GDM1 (cell line): ENCODE data around the gene KCNT2.
"Not testable (repeated sequence)": the region's sequence is repeated elsewhere in the genome, so short reads cannot be mapped to it uniquely, and the experiment has no call there.

Experiments
- DNase-seq: peaks from one replicate; lab custom pipeline; 2025; lab: John Stamatoyannopoulos, UW

Gene KCNT2

DNA sequence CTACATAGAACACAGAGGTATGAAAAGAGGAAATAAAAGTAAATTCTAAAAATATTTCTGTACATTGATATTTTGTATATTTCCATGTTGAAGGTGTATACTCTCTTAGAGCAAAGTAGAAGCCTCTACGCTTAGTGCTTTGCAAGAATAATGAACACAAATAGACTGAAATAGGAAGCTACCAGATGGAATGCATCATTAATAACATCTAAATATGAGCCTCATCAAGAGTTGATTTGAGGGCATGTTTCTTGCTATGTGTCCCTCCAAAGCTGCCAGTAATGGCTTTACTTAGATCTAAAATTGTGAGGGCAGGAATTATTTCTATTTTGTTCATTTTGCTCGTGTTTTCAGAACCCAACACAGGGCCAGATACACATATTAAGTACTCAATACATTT lies 94.4 kb downstream of the KCNT2 start:
- DNase-seq = no peak

DNA sequence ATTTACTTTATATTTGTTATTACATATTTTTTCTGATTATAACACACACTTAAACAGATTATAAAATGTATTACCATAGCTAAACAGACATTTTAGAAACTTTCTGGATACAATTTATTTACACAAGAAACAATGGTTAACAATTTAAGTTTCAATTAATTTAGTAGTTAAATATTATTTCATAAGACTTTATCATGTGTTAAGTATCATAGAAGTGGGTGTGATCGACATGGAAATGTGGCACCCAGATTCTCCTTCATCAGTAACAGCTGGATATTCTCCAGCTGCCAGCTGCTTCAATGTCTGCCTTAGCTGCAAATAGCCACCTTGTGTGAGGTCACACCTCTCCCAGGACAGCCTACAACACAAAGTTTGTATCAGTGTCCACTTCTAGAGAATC lies 97.8 kb downstream of the KCNT2 start:
- DNase-seq = no peak

DNA sequence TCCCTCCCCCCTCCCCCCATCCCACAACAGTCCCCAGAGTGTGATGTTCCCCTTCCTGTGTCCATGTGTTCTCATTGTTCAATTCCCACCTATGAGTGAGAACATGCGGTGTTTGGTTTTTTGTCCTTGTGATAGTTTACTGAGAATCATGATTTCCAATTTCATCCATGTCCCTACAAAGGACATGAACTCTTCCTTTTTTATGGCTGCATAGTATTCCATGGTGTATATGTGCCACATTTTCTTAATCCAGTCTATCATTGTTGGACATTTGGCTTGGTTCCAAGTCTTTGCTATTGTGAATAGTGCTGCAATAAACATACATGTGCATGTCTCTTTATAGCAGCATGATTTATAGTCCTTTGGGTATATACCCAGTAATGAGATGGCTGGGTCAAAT lies 104.0 kb downstream of the KCNT2 start:
- DNase-seq = not testable (repeated sequence)

DNA sequence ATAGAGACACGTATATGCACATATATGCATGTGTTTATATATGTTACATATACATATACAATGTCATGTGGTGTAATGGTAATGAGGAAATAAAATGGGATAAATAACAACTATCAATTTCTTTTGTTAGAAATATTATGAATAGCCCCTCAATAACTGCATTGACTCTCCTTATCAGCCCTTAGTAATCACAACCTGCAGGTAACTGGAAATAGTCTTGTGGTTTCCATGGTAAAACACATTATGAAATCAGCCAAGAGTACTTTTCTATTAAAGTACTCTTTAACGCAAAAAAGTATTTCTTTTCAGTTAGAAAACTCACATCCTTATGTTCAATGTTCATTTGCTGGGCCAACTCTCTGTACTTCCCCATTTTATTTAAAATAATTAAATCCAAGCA lies 105.8 kb downstream of the KCNT2 start:
- no peak for DNase-seq

DNA sequence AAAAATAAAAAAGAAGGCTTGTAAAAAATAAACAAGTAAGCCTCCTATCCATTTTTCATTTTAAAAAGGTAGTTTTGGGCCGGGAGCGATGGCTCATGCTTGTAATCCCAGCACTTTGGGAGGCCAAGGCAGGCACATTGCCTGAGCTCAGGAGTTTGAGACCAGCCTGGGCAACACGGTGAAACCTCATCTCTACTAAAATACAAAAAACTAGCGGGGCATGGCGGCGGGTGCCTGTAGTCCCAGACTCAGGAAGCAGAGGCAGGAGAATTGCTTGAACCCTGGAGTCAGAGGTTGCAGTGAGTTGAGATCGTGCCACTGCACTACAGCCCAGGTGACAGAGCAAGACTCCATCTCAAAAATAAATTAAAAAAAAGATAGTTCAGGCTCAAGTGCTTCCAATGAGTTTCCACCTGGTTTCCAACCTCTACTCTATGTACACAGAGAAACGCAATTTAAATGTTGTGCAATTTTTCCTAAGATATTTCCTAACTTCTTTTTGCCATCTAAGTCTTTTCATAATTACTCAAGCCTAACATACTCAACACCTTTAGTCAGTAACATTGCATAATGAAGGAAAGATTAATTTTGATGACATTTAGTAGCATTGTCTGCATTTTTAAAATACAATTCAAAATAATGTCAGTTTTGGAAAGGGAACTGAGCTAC lies 106.3 kb downstream of the KCNT2 start:
- no peak for DNase-seq

DNA sequence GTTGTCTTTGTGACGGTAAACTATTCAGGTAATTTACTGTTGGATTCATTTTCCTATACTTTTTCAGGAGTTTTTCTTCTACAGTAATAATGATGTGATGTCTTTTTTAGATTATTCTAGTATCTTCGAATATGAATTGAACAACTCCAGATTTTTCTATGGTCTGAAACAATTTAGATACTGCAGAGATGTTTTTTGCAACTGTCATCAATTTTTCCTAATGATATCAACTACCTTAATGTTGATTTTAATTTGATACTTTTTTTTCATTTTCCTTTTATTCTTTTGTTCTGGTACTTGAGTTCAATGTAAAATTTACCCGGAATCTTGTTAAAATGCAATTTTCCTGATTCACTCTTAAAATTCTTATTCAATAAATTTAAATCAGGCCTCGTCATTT lies 110.4 kb downstream of the KCNT2 start:
- DNase-seq = no peak

DNA sequence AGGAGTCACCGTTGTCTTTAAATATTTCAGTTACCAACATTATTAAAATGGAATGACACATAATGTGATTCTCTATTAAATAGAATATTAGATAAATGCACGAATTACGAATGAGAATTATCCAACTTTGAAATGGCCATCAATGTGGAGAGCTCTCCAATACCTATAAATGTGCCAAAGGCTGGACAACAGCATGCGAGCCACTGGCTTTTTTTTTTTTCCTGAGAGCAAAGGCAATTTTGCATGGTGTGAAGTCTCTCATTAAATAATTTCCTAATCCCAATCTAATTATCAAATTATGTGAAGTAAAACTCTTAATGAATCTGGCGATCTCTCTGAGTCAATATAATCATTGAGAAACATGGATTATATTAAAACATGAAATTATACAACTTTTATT lies 113.5 kb downstream of the KCNT2 start:
- DNase-seq = no peak

DNA sequence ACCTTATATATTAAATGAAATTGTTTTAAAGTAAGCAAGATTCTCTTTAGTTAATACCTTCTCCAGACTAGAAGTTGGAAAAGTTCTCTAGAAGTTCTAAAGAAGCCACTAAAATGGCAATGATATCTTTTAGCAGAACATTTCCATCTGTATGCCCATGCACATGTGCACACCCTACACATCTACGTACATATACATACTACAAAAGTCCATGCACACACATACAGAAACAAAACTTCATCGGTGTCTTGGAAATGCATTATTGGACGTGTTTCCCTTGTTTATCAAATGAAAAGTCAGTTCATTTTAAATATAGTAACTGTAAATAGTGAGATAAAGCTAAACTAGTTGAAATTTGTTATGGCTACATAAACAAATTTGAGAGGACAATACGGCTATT lies 114.4 kb downstream of the KCNT2 start:
- DNase-seq = no peak

DNA sequence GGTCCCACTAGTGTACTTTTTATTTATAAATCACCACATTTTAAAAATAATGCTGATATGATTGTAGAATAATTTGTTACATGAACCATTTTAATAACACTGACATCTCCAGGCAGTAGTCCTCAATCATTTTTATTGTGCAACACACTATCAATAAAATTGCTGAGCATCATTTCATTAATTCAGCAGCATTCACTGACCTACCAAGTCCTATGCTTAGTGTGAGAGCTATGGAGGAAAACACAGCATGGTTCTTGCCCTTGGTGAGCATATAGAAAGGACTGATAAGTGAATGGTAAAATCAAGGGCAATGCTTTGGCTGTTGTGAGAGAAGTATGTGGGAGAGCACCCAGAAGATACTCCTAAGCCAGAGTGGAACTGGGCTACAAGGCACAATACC lies 119.7 kb downstream of the KCNT2 start:
- DNase-seq = no peak

DNA sequence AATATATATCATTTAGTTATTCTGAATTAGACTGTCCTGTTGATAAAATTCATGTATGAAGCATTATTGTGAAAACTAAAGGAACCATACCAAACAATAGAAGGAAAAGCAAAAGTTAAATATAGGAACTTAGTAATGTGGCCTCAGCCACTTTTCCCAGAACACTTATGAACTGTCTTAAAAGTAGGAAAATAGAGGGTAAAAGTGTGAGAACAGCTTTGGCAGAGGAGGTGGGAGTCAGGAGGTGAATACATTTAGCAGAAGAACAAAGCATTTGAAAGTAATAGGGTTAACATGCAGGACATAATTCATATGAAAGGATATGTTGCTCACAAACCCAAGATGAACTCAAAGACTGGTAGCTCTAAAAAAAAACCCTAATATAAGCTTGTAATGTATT lies 121.9 kb downstream of the KCNT2 start:
- DNase-seq = no peak

DNA sequence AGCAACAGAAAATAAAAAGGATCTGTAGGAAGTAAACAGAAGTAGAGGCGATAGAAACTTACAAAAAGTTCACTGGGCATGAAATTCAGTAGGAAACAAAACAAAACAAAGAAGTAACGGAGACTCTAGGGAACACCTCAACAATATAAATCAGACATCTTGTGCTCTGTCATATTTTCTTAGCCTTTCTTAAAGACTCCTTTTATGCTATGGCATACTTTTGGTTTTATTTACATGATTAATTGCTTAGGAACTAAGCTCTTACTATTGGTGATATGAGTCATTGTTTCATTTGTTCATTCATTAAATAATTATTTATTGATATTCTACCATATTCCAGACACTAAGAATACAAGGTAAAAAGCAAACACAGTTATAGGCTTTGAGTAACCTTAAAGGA lies 126.6 kb downstream of the KCNT2 start:
- DNase-seq = no peak

DNA sequence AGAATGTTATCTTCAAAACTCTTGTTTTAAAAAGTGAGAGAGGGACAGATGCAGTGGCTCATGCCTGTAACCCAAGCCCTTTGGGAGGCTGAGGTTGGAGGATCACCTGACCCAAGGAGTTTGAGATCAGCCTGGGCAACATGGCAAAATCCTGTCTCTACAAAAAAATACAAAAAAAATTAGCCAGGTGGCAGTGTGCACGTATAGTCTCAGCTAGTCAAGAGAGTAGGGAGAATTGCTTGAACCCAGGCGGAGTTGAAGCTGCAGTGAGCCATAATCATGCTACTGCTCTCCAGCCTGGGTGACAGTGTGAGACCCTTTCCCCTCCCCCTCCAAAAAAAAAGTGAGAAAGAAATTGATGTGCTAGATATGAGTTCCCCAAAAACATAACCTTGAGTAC lies 131.0 kb downstream of the KCNT2 start:
- DNase-seq = no peak

DNA sequence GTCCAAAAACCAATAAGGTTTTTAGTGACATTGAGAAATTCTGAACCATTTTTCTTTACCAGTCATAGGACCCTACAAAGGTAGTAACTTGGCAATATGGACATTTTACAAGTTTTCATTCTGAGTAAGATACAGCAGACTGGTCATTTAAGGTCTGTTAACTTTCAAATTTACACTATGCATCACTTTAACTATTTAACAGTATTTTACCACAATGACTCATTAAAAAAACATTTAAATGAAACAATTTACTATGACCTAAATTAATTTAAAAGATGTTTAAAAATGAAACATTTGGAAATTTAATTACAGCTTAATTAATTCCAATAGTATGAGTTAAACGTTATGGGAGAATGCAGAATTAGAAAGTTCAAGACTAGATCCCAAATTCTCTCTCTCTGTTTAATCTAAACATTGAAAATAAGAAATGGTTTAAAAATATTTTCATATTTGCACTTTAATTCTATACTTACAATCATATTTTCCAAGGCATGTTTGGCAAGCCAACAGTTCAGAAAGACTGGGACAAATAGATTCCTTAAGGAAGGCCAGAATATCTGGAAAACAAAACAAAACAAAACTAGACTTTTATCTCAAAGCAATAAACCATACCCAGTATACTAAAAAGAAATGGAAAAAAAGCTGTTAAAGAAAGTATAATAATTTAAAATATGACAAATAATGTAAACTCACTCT lies 140.9 kb downstream of the KCNT2 start:
- no peak for DNase-seq

DNA sequence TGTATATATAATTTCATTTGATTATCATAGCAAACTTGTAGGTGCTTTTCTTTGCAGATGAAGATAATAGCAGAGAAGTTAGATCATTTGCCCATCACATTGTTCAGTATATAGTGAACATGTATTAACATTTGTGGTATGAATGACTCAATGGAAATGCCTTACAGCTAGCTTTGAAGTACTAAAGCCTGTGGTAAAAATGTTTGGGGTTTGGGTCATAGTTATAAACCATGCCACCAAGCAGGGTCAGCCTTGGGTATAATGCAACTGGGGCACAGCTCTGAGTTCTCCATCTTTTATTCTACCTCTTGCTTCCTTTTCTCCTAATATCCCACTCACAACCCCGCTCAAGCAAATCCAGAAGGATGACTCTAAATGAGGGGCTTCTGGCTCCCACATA lies 141.6 kb downstream of the KCNT2 start:
- DNase-seq = no peak

DNA sequence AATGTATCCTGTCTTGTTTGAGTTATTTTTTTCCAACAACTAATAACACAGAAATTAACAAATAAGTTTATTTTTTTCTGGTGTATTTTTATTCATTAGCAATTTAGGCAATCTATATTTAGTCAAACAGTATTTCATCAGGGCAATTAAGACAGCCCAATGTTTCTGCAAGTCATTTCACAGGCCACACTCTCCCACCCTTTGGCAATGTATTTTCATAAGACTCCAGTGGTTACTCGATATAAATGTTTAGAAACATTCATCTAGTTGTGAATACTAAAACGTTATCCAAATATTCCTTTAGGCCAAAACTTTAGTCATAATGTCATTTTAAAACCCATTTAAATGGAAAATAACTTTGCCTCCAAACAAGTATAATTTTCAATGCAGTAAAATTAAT lies 142.1 kb downstream of the KCNT2 start:
- no peak for DNase-seq

DNA sequence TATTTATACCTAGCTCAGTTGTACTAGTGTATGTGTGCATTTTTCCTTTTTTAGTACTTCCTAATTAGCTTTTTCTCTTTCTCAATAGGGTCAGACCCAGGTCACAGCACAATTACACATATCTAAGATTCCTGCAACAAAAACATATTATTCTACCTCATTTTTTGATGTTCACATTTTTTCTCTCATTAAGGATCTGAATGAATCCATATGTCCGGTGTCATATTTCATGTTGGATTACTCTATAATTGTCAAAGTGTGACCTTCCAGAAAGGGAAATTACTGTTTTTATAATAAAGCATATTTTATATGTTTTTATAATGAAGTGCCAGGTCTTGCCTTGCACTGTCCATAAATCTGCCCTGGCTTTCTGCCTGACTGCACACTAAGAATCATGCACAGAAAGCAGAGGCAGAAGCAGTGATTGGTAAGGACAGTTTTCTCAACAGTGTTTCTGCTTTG lies 143.7 kb downstream of the KCNT2 start:
- no peak for DNase-seq

DNA sequence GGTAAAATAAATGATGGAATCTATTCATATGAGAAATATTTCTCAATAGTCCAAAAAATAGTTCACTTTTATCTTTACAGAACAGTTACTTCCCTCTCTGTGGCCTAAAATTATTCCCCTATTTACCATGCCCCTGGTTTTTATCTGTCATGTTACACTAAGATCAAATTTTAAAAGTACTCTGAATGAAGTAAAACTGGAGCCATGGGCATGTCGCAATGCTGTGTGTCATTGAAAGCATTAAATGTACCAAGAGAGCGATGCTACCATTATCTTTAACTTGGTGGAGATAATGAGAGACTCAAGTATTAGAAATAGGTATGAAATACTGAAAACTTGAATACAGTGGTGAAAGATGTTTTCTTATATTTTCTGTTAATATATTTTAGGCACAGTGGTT lies 146.2 kb downstream of the KCNT2 start:
- no peak for DNase-seq

DNA sequence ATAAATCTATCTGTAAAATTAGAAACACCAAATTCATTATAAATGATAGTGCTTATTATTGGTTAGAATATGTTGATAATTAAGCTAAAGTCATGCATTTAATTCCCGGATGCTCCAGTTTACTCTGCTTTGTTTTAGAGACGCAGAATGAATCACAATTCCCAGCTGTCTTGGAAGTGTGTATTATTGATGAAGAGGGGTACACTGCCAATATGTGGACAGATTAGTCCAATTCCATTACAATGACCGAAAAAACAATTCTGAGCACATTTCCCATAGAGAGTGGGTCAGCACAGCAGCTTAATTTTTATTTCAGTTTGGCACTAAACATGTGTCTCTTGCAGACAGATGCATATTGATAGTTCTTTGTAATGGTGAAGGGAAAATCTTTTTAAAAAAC lies 146.7 kb downstream of the KCNT2 start:
- no peak for DNase-seq

DNA sequence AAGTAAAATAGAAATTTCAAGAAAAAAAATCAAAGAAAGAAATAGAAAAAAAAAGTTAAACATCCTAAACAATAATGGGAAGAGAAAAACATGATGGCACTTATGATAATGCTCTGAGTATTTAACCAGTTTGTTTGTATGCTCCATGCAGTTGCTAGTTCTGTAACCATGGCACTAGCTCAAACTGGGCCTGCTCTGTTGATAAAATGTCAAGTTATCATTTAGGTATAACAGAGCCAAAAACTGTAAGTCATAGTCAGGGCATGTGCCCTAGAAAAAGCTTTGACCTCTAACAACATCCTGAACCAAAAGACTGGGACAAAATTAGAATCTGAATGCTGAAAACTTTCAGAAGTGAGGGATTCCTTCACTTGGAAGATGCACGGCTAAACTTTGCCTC lies 148.9 kb downstream of the KCNT2 start:
- no peak for DNase-seq

DNA sequence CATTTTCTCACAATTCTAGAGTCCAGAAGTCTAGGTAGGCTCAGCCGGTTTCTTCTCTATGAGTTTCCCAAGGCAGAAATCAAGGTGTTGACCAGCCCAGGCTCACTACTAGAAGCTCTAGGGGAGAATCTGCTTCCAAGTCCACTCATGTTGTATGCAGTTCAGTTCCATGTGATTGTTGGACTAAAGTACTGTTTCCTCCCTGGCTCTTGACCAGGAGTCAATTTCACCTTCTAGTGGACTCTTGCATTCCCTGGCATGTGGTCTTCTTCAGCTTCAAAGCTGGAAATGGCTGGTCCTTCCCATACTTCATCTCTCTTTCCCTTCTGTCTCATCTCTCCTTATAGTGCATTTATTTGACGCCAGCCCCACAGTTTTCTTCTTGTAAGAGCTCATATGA lies 153.4 kb downstream of the KCNT2 start:
- no peak for DNase-seq

DNA sequence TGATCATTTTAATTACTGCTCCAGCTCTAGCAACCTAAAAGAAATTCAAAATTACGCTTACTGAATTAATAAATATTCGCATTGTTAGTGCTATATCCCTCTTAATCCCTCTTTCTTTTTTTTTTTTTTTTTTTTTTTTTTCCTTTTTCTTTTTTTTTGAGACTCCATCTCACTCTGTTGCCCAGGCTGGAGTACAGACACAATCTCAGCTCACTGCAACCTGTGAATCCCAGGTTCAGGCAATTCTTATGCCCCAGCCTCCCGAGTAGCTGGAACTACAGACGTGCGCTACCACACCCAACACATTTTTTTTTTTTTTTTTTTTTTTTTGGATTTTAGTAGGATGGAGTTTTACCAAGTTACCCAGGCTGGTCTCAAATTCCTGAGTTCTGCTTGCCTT lies 157.1 kb downstream of the KCNT2 start:
- DNase-seq = no peak

DNA sequence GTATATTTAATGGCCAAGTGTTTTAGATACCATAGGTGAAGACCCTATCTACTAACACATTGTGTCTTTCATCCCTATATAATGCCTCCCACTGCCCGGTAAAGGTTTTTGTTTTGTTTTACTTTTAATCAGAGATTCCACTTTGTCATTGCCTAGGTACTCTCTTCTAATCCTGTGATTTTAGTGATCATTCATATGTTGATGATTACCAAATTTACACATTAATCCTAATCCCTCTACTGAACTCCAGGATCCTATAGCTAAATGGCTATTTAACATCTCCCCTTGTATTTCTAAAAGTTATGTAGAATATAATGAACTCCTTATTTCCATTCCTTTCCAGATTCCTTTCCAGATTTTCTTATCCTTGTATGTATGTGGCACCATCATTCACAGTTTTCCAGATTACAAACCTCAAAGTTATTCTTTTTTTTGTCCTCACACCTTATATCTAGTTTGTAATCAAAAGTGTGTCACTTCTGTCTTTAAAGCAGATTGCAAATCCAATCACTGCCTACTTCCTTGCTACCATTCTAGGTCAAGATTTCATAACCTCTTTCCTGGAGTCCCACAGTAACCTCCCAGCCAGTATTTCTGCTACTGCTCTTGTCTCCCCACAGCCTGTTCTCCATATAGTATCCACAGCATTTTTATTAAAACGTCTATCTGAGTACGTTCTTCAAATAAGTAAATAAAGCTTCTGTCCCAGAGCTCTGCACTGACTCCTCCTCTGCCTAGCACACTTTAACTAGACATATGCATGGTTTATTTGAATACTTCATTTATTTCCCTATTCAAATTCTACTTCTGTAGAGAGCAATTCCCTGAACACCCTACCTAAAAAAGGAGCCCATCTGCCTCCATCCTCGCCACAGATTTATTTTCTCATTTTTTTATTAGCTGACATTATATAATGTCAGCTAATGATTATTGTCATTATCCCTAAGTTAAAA lies 157.8 kb downstream of the KCNT2 start:
- DNase-seq = no peak

DNA sequence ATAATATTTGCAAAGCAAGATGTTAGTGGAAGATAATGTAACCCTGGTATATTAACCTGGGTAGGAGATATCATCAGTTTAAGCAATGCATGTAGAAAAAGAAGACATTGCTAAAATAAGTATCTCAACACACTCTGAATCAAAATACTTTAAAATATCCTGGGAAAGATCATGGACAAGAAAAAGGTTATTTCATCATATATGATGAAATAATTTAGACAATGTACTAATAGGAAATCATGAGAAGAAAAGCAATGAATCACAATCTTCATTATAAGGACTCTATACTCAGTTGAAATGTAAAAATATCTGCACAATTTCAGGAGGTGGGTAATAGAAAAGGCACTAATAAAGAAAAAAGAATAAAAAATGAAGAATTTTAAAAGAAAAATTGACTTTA lies 158.8 kb downstream of the KCNT2 start:
- DNase-seq = no peak
